HG02852 (cell line): ENCODE data around the gene TYR.
"Not testable (repeated sequence)": the region's sequence is repeated elsewhere in the genome, so short reads cannot be mapped to it uniquely, and the experiment has no call there.

Experiments
- ATAC-seq: cut with Tn5 transposase; IDR thresholded peaks from one replicate; pipeline ENCODE4 v1.9.1; 2021; ENCODE audit warnings: mild to moderate bottlenecking, moderate library complexity; ENCODE audit not compliant: unreplicated experiment

Gene TYR

GRCh38 chr11:89342880-89343572, 165.4 kb downstream of the TYR start:
- not testable (repeated sequence) for ATAC-seq
